OCI-LY7 (cell line): ENCODE data around the gene NYNRIN. TPM values are rescaled to one million over a fixed set of nuclear protein-coding genes. Genes with fewer than 3 reads are reported as not detected.

Experiments
- BruUV-seq: library from RNA; stranded (reverse); fragments of 400-500 nt; replicated peaks from 2 replicates; lab custom pipeline; 2021; lab: Mats Ljungman, UMichigan
- CTCF ChIA-PET: fragments of 300-600 bp; sonication (Branson Sonifier 250); formaldehyde crosslinking; loops from one replicate; lab custom pipeline; 2022; ENCODE audit warnings: antibody characterized with exemption; ENCODE audit not compliant: unreplicated experiment; lab: Charles Lee
- POLR2A ChIA-PET: fragments of 300-600 bp; sonication (Branson Sonifier 250); formaldehyde crosslinking; loops from one replicate; lab custom pipeline; 2022; ENCODE audit warnings: antibody characterized with exemption; lab: Charles Lee
- DNase-seq: peaks from one replicate; pipeline ENCODE4 v3.0.0-alpha.2; 2015; ENCODE audit warnings: low spot score
- H2AFZ ChIP-seq: fragments of 200-600 bp; sonication (generic), shearing (Covaris generic); 2 replicates; pipeline ENCODE4 v1.6.1; 2014; ENCODE audit warnings: mild to moderate bottlenecking, antibody characterized with exemption, low read length, moderate library complexity
- H3K27ac ChIP-seq: fragments of 200-600 bp; sonication (generic); 2 replicates; pipeline ENCODE4 v1.5.1; 2014; ENCODE audit warnings: mixed run types, low read depth, mild to moderate bottlenecking, moderate library complexity, low read length, inconsistent platforms; ENCODE audit not compliant: poor library complexity, severe bottlenecking
- H3K36me3 ChIP-seq: fragments of 200-600 bp; sonication (generic); 2 replicates; pipeline ENCODE4 v1.6.1; 2014; ENCODE audit warnings: mild to moderate bottlenecking, antibody characterized with exemption, low read length, moderate library complexity, mixed read lengths; ENCODE audit not compliant: insufficient read depth
- H3K4me1 ChIP-seq: fragments of 200-600 bp; sonication (generic); 2 replicates; pipeline ENCODE4 v1.5.1; 2014; ENCODE audit warnings: mild to moderate bottlenecking, low read length; ENCODE audit not compliant: insufficient read depth, poor library complexity, severe bottlenecking
- H3K4me2 ChIP-seq: fragments of 200-600 bp; sonication (generic); 2 replicates; pipeline ENCODE4 v1.6.1; 2014; ENCODE audit warnings: mild to moderate bottlenecking, low read length
- H3K4me3 ChIP-seq: fragments of 200-600 bp; sonication (generic); 2 replicates; pipeline ENCODE4 v1.5.1; 2014; ENCODE audit warnings: mild to moderate bottlenecking, low read depth, low read length; ENCODE audit not compliant: poor library complexity, severe bottlenecking
- H3K79me2 ChIP-seq: fragments of 200-600 bp; sonication (generic); 2 replicates; pipeline ENCODE4 v1.6.1; 2016; ENCODE audit warnings: low read depth, mild to moderate bottlenecking, low read length, moderate library complexity, mixed read lengths; ENCODE audit not compliant: insufficient read depth
- H3K9me2 ChIP-seq: fragments of 200-600 bp; sonication (generic); 2 replicates; pipeline ENCODE4 v1.6.1; 2016; ENCODE audit warnings: mild to moderate bottlenecking, low read length, mixed read lengths; ENCODE audit not compliant: insufficient read depth
- H3K9me3 ChIP-seq: fragments of 200-600 bp; sonication (generic); 2 replicates; pipeline ENCODE4 v1.6.1; 2014; ENCODE audit warnings: mild to moderate bottlenecking, mixed run types, low read length, mixed read lengths
- H4K20me1 ChIP-seq: fragments of 200-600 bp; sonication (generic); 2 replicates; pipeline ENCODE4 v1.6.1; 2014; ENCODE audit warnings: mild to moderate bottlenecking, antibody characterized with exemption, low read length, moderate library complexity, mixed read lengths; ENCODE audit not compliant: insufficient read depth
- EZH2phosphoT487 ChIP-seq: fragments of 200-600 bp; sonication (generic); IDR thresholded peaks from 2 replicates; pipeline ENCODE4 v1.6.1; 2018; ENCODE audit warnings: low read depth, borderline replicate concordance, mild to moderate bottlenecking, mixed run types, antibody characterized with exemption, low read length, moderate library complexity, mixed read lengths
- intact Hi-C: fragments of 100-400 bp; cut with micrococcal nuclease; formaldehyde crosslinking; loops from one replicate; pipeline ENCODE4 v1.10.0; 2022; ENCODE audit not compliant: unreplicated experiment
- total RNA-seq, 2 experiments: library from RNA; depleted of rRNA in 1 of 2; stranded (reverse); fragments of >200 nt in 1 of 2; shearing (Covaris generic) in 1 of 2; gene quantifications; 2 replicates each; pipeline ENCODE4 v1.2.3, GENCODE V29; 2014 to 2022
- TF ChIP-seq, protein P1 (sequence below): fragments of 200-600 bp; sonication (generic); conservative IDR thresholded peaks from 2 replicates; pipeline ENCODE4 v1.5.1; 2014; ENCODE audit warnings: mild to moderate bottlenecking, antibody characterized with exemption, low read length, moderate library complexity, mixed read lengths

NYNRIN gene
- total RNA-seq, 2 experiments from 2014 or later, result 0.13 TPM; not detected in 1

DNA sequence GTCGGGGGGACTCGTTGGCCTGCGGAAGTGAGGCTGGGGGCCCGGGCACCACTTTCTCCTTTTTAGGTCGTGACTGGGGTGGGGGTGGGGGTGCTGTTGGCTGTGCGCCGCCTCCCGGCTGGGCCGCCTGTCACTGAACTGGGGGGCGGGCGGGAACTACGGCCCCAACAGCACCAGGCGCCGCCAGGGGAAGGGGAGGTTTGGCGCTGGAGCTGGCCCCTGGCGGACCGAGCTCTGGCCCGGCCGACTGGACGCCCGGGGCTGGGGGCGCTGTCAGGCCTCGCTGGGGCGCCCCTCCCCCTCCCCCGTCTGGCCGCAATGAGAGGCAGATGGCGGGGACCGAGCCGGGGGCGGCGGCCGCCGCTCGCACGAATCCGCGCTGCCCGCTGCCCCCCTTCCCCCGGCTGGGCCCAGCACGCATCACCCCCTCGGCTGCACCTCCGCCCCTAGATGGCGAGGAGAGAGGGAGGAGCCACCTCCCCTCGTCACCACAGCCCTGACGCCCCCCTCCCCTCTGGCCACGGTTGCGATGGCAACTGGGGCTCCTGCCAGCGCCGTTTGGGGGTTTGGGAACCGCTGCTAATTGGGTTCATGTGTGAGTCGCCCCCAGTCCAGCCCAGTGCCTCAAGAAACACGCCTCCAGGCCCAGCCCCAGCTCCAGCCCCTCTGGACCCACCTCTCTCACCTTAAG, 30.1 kb upstream of the NYNRIN start:
- H4K20me1 ChIP-seq, result no peaks in the 10 kb centered on the region
- peaks cover 9% of the 10 kb centered on the region; the same call in 1 of the 2 replicates for H3K36me3 ChIP-seq
- ChIA-PET CTCF (interaction anchor here (1.0 kb wide), 1 partner anchor 63 kb away, joined by 4 read pairs; no protein-coding TSS in a partner anchor), POLR2A (interaction anchor here (0.8 to 1.5 kb wide), 2 partner anchors 16 to 63 kb away, joined by 5 to 8 read pairs; no protein-coding TSS in a partner anchor)
- intact Hi-C loops, result loop anchor here (5.0 to 10.0 kb wide), 2 partner anchors 171 to 804 kb away; partner anchors contain the start of genes AP1G2 and TM9SF1
- no peaks in the 10 kb centered on the region for H3K9me2 ChIP-seq
- H3K79me2 ChIP-seq, result peaks cover 3% of the 10 kb centered on the region; the same call in 1 of the 2 replicates
- H3K4me3 ChIP-seq, result peak overlapping the region; percentile 91
- no peak for TF ChIP-seq EZH2phosphoT487
- TF ChIP-seq, protein P1, sequence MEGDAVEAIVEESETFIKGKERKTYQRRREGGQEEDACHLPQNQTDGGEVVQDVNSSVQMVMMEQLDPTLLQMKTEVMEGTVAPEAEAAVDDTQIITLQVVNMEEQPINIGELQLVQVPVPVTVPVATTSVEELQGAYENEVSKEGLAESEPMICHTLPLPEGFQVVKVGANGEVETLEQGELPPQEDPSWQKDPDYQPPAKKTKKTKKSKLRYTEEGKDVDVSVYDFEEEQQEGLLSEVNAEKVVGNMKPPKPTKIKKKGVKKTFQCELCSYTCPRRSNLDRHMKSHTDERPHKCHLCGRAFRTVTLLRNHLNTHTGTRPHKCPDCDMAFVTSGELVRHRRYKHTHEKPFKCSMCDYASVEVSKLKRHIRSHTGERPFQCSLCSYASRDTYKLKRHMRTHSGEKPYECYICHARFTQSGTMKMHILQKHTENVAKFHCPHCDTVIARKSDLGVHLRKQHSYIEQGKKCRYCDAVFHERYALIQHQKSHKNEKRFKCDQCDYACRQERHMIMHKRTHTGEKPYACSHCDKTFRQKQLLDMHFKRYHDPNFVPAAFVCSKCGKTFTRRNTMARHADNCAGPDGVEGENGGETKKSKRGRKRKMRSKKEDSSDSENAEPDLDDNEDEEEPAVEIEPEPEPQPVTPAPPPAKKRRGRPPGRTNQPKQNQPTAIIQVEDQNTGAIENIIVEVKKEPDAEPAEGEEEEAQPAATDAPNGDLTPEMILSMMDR, result peak; percentile 55; the same call in 1 of the 2 replicates
- H2AFZ ChIP-seq, result peak overlapping the region; percentile 92; the same call in 1 of the 2 replicates
- H3K4me2 ChIP-seq, result peak overlapping the region; percentile 99
- peak overlapping the region; percentile 93 for H3K27ac ChIP-seq
- no peaks in the 10 kb centered on the region for H3K9me3 ChIP-seq
- BruUV-seq, result no TSS peak
- peaks cover 29% of the 10 kb centered on the region for H3K4me1 ChIP-seq
- peak; percentile 53 for DNase-seq

DNA sequence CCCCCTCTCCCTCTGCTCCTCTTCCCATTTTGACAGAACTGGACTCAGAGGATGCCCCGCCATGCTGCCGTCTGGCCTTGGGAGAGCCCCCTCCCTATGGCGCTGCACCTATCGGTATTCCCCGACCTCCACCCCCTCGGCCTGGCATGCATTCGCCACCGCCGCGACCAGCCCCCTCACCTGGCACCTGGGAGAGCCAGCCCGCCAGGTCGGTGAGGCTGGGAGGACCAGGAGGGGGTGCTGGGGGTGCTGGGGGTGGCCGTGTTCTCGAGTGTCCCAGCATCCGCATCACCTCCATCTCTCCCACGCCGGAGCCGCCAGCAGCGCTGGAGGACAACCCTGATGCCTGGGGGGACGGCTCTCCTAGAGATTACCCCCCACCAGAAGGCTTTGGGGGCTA, 29.3 kb upstream of the NYNRIN start:
- no peak for DNase-seq
- peaks cover 9% of the 10 kb centered on the region; the same call in 1 of the 2 replicates for H3K36me3 ChIP-seq
- intact Hi-C loops, result loop anchor here (5.0 to 10.0 kb wide), 2 partner anchors 172 to 805 kb away; partner anchors contain the start of genes AP1G2 and TM9SF1
- ChIA-PET POLR2A (interaction anchor here (0.8 kb wide), 1 partner anchor 62 kb away, joined by 3 read pairs; no protein-coding TSS in a partner anchor), CTCF (interaction anchor here (0.5 kb wide), 1 partner anchor 62 kb away, joined by 9 read pairs; no protein-coding TSS in a partner anchor)
- H3K4me2 ChIP-seq, result peak overlapping the region; percentile 99; the same call in 1 of the 2 replicates
- TF ChIP-seq, protein P1, result no peak
- no peak for TF ChIP-seq EZH2phosphoT487
- no peaks in the 10 kb centered on the region for H3K9me2 ChIP-seq
- H3K27ac ChIP-seq, result no peak overlapping the region
- H3K4me1 ChIP-seq, result peaks cover 29% of the 10 kb centered on the region
- H3K9me3 ChIP-seq, result no peaks in the 10 kb centered on the region
- peaks cover 3% of the 10 kb centered on the region; the same call in 1 of the 2 replicates for H3K79me2 ChIP-seq
- no TSS peak for BruUV-seq
- H3K4me3 ChIP-seq, result no peak overlapping the region
- no peak overlapping the region for H2AFZ ChIP-seq
- H4K20me1 ChIP-seq, result no peaks in the 10 kb centered on the region
